ENCODE results near the gene ST3GAL3.

DNA sequence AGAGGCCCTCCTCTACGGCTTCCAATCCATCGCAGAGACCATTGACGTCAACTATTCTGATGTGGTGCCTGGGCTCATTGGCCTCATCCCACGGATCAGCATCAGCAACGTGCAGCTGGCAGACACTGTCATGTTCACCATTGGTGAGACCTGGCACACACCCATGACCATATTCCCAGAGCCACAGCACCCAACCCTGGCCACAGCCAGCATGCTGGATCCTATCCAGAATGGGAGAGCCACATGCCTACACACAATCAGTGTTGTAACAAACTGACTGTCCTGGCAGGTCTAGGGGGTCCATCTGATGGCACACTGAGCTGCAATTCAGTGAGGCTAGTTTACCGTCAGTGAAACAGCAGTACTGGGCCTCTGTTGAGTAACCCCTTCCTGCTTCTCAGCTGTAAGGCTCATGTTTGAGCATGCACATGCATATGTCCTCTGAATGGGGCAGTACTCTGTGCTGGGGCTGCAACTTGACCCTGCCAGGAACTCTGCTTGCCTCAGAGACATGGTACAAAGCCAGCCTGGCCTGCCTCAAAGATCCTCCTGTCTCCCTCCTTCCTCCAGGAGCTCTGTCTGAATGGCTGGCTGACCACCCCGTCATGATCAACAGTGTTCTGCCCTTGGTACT, 250.2 kb downstream of the ST3GAL3 start:
- TF ChIP-seq, protein P1, sequence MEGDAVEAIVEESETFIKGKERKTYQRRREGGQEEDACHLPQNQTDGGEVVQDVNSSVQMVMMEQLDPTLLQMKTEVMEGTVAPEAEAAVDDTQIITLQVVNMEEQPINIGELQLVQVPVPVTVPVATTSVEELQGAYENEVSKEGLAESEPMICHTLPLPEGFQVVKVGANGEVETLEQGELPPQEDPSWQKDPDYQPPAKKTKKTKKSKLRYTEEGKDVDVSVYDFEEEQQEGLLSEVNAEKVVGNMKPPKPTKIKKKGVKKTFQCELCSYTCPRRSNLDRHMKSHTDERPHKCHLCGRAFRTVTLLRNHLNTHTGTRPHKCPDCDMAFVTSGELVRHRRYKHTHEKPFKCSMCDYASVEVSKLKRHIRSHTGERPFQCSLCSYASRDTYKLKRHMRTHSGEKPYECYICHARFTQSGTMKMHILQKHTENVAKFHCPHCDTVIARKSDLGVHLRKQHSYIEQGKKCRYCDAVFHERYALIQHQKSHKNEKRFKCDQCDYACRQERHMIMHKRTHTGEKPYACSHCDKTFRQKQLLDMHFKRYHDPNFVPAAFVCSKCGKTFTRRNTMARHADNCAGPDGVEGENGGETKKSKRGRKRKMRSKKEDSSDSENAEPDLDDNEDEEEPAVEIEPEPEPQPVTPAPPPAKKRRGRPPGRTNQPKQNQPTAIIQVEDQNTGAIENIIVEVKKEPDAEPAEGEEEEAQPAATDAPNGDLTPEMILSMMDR (IDR thresholded peaks at IDR 0.05), result no peak
- TF ChIP-seq POLR2A (IDR thresholded peaks at IDR 0.05), result no peak

Data from right lobe of liver (tissue), 4 donors.